Hematopoietic multipotent progenitor cell treated with erythropoietin and hydrocortisone succinate and interleukin-3 and kit ligand, for 8 days (in vitro differentiated cells): ENCODE measurements around the gene HAAO.

Experiments used
- DNase-seq: peaks from one replicate; pipeline ENCODE4 v3.0.0-alpha.2; 2015

HAAO gene

GRCh38 chr2:42812899-42813479 lies 20.6 kb upstream of the HAAO start:
- DNase-seq: peak; percentile 67

GRCh38 chr2:42810971-42811811 lies 18.8 kb upstream of the HAAO start:
- DNase-seq: peak; percentile 56

GRCh38 chr2:42810121-42810970 lies 18.0 kb upstream of the HAAO start:
- peak; percentile 95 for DNase-seq

GRCh38 chr2:42809819-42810120 lies 17.4 kb upstream of the HAAO start:
- DNase-seq: peak; percentile 84

- no peak for DNase-seq
These were observed 16.9 kb upstream of the HAAO start for GRCh38 chr2:42809131-42809818.

GRCh38 chr2:42808301-42808700 lies 15.9 kb upstream of the HAAO start:
- no peak for DNase-seq

- DNase-seq: no peak
These were observed 14.4 kb upstream of the HAAO start for GRCh38 chr2:42806786-42807185.

GRCh38 chr2:42804891-42805290 lies 12.5 kb upstream of the HAAO start:
- no peak for DNase-seq

- no peak for DNase-seq
These were observed 12.0 kb upstream of the HAAO start for GRCh38 chr2:42804338-42804737.

- no peak for DNase-seq
These were observed 9.8 kb upstream of the HAAO start for GRCh38 chr2:42802150-42802549.

- no peak for DNase-seq
These were observed 9.0 kb upstream of the HAAO start for GRCh38 chr2:42801381-42801780.

GRCh38 chr2:42800981-42801380 lies 8.6 kb upstream of the HAAO start:
- DNase-seq: no peak

GRCh38 chr2:42800461-42800962 lies 8.1 kb upstream of the HAAO start:
- DNase-seq: no peak

- DNase-seq: no peak
These were observed 7.5 kb upstream of the HAAO start for GRCh38 chr2:42799881-42800280.

GRCh38 chr2:42797281-42797680 lies 4.9 kb upstream of the HAAO start:
- no peak for DNase-seq

GRCh38 chr2:42796427-42797248 lies 4.3 kb upstream of the HAAO start:
- DNase-seq: no peak

- no peak for DNase-seq
These were observed 3.5 kb upstream of the HAAO start for GRCh38 chr2:42795841-42796301.

- DNase-seq: no peak
These were observed 2.9 kb upstream of the HAAO start for GRCh38 chr2:42795275-42795674.

GRCh38 chr2:42794271-42795046 lies 2.1 kb upstream of the HAAO start:
- no peak for DNase-seq

GRCh38 chr2:42793334-42794270 lies 1.2 kb upstream of the HAAO start:
- DNase-seq: no peak
